Choroid plexus epithelial cell (primary cell): Measurements from ENCODE around the gene SNRPA.
A peak's percentile ranks its signal among the peaks of the same experiment; 100 is the strongest.
"Not testable (repeated sequence)": the region's sequence is repeated elsewhere in the genome, so short reads cannot be mapped to it uniquely, and the experiment has no call there.

ENCODE experiments used
- DNase-seq: peaks from one replicate; pipeline ENCODE4 v3.0.0-alpha.2; 2010; ENCODE audit warnings: low read depth
- H3K4me3 ChIP-seq: 2 replicates; pipeline ENCODE4 v1.5.1; 2011; ENCODE audit warnings: low read depth, mild to moderate bottlenecking, control low read depth, low read length, moderate library complexity
- TF ChIP-seq, protein P1 (sequence below): conservative IDR thresholded peaks from 2 replicates; pipeline ENCODE4 v1.5.1; 2011; ENCODE audit warnings: low read depth, mild to moderate bottlenecking, control low read depth, inconsistent platforms, low read length, moderate library complexity

SNRPA gene

DNA sequence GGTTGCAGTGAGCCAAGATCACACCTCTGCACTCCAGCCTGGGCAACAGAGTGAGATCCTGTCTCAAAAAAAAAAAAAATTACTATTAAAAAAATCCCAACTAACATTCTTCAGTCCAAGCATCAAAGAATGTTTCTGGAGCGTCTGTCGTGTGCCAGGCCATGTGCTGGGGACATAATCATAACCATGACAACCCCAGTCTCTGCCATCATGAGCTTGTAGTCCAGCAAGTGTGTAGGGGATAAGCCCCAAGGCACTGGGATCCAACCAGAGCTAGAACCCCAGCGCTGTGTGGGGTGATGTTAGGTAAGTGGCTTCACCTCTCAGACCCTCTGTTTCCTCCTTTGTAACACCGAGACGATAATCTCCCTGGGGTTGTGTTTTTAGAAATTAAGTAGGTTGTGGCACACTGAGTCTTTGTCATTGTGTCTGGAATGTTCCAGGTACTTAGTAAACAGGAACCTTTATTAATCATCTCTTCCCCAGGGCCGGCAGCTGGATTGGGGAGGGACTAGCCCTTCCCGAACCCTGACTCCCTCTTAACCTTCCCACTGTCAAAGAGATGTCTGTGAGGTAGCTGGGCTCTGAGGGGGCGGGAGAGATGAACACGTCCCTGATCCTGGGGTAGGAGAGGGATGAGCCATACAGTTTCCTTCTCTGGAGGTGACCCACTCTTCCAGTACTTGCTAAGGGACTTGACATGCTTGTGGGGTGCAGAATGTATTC lies 28.9 kb upstream of the SNRPA start:
- peak; percentile 40 for DNase-seq
- TF ChIP-seq, protein P1, sequence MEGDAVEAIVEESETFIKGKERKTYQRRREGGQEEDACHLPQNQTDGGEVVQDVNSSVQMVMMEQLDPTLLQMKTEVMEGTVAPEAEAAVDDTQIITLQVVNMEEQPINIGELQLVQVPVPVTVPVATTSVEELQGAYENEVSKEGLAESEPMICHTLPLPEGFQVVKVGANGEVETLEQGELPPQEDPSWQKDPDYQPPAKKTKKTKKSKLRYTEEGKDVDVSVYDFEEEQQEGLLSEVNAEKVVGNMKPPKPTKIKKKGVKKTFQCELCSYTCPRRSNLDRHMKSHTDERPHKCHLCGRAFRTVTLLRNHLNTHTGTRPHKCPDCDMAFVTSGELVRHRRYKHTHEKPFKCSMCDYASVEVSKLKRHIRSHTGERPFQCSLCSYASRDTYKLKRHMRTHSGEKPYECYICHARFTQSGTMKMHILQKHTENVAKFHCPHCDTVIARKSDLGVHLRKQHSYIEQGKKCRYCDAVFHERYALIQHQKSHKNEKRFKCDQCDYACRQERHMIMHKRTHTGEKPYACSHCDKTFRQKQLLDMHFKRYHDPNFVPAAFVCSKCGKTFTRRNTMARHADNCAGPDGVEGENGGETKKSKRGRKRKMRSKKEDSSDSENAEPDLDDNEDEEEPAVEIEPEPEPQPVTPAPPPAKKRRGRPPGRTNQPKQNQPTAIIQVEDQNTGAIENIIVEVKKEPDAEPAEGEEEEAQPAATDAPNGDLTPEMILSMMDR: no peak
- H3K4me3 ChIP-seq: peak overlapping the region; percentile 18

DNA sequence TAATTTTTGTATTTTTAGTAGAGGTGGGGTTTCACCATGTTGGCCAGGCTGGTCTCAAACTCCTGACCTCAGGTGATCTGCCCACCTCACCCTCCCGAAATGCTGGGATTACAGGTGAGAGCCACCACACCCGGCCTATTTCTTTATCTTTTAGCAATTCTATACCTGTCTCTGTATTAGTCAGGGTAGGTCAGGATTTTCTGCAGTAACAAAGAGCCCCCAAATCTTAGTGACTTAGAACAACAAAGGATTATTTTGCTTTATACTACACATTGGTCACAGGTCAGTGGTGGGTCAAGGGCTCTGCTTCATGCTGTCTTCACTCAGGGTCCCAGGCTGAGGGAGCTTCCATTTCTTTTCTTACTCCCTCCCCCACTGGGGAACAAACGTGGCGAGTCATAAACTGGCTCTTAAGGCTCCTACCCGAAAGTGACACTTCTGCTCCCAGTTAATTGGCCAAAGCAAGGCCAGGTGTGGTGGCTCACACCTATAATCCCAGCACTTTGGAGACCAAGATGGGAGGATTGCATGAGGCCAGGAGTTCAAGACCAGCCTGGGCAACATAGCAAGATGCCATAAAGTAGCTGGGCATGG lies 27.2 kb upstream of the SNRPA start:
- no peak for DNase-seq

DNA sequence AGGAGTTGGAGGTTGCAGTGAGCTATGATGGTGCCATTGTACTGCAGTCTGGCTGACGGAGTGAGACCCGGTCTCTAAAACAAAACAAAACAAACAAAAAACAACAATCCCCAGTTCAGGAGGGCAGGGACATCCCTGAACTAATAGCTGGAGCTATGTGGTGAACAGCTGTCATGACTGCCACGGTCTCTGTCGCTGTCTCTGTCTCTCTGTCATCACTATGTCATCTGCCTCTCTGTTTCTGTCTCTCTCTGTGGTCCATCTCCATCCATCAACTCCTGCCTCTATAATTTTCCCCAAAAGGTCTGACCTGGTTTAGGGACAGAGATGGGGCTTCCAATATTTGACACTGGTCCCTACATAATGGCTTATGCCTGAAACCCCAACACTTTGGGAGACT lies 26.7 kb upstream of the SNRPA start:
- TF ChIP-seq, protein P1: no peak

More for the DNA sequence above, 27.2 kb upstream of the SNRPA start:
- TF ChIP-seq, protein P1: no peak
- H3K4me3 ChIP-seq: no peak overlapping the region

DNA sequence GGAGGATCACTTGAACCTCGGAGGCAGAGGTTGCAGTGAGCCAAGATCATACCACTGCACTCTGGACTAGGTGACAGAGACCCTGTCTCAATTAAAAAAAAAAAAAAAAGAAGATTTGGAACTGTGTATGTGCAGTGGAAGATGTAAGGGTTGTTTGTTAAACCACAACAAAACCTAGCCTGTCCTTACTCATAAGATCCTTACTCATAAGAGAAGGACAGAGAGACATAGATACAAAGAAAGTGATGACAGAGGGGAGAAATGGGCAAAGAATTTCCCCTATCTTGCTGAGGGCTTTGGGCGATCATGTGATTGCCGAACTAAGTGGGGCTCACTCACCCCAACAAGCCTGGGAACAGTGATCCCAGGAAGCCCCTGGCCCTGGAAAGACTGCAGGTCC lies 26.1 kb upstream of the SNRPA start:
- H3K4me3 ChIP-seq: no peak overlapping the region
- no peak for DNase-seq
- TF ChIP-seq, protein P1: no peak

More for the DNA sequence above, 26.7 kb upstream of the SNRPA start:
- no peak overlapping the region for H3K4me3 ChIP-seq
- no peak for DNase-seq

DNA sequence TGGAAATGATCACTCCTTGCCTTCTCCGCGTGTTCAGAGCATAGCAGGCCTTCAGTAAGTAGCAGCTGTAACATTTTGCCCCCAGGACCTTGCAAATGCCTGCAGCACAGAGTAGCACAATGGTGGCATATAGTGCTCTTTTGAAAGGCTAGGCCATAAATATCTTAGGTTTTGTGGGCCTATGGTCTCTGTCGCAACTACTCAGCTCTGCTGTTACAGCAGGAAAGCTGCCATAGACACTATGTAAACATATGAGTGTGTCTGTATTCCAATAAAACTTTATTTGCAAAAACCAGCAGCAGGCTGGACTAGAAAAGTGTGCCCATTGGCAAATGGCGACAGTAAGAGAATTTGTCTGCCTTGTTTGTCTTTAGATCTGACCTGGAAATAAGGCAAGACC lies 24.7 kb upstream of the SNRPA start:
- DNase-seq: no peak
- H3K4me3 ChIP-seq: no peak overlapping the region
- TF ChIP-seq, protein P1: no peak

DNA sequence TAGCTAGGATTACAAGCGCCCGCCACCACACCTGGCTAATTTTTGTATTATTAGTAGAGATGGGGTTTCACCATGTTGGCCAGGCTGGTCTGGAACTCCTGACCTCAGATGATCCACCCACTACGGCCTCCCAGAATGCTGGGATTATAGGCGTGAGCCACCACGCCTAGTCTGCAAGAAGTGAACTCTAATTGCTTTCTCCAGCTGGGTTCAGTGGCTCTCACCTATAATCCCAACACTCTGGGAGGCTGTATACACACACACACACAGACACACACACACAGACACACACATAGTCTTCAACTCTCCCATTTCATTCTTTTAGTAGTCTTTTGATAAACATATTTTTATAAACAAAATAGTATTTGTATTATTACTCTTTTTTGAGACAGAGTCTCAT lies 20.9 kb upstream of the SNRPA start:
- not testable (repeated sequence) for H3K4me3 ChIP-seq, DNase-seq

DNA sequence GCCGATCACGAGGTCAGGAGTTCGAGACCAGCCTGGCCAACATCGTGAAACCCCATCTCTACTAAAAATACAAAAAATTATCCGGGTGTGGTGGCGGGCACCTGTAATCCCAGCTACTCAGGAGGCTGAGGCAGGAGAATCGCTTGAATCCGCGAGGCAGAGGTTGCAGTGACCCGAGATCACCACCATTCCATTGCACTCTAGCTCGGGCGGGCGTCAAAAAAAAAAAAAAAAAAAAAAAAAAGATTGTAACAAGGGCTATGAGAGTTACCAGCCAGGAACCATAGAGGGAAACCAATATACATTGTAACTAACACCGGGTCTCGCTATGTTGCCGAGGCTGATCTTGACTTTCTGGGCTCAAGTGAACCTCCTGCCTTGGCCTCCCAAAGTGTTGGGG lies 18.7 kb upstream of the SNRPA start:
- DNase-seq, H3K4me3 ChIP-seq: not testable (repeated sequence)

DNA sequence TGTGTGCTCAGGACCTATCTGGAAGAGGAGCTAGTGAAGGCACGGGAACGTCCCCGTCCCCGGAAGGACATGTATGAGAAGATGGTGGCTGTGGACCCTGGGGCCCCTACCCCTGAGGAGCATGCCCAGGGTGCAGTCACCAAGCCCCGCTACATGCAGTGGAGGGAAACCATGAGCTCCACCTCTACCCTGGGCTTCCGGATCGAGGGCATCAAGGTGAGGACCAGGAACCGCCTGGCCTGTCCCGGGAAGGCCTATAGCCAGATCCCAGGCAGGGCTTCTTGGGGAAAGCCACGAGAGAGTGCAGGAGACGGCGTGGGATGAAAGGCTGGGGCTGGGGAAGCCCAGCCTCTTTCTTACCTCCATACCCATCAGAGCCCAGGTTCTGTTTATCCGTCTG lies 17.9 kb upstream of the SNRPA start:
- DNase-seq: no peak
- TF ChIP-seq, protein P1: no peak
- no peak overlapping the region for H3K4me3 ChIP-seq
